ENCODE data around the gene DHX58. TPM values are rescaled to one million over a fixed set of nuclear protein-coding genes. Genes with fewer than 3 reads are reported as not detected.

DHX58 gene
- total RNA-seq: 10 to 100 TPM; 41.8 to 43.3 TPM
- polyA plus RNA-seq: 10 to 100 TPM; 11.9 to 19.3 TPM

DNA sequence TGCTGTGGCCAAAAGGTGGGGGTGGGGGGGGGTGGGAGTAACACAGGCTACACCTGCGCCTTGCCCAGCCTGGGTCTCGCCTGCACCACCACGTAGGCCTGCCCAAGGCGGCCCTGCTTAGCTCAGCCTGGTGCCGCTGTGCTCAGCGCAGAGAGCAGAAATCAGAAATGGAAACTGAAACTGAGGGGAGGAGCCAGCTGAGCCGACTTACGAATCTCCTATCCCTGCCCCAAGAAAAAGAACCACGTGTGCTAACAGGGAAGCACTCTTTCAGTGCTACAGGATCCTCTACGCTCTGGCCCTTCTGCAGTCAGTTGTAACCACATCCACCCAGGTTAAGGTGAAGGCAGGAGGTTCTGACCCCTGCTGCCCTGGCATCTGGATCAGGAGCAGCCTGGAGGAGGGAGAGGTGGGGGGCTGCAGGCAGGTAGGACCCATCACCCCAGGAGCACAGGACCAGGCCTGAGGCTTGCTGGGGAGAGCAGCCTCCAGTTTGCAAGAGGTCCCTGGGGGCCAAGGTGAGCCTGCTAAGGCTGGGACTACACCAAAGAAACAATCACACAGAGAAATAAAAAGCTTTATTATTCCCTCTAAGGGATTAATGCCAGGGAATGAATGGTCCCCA lies at the start of gene DHX58:
Gene DHX58, minus strand, starts transcription at position 163 of the 625 bp plus-strand sequence. CDS start 822 bp downstream, outside the sequence.
- DNase-seq: peak; percentile 81 to 87 (median 84)
- CTCF ChIA-PET (ENCODE audit: partially characterized antibody): interaction anchor here (1.0 to 7.9 kb wide), 11 partner anchors 9 to 148 kb away, joined by 3 to 88 read pairs (median 5); partner anchors contain the start of genes CNP, DNAJC7 and NKIRAS2
- Mint-ChIP-seq H3K9me3 (peaks cover 0 to 3% (median 0%) of the 10 kb centered on the region in 8 donors), H3K36me3 (peaks cover 13 to 24% of the 10 kb centered on the region in 2 donors), H3K27ac (peak within 1 kb of the TSS; percentile 92 to 98 (median 98)), H3K27me3 (no peaks in the 10 kb centered on the region), H3K4me3 (peak within 1 kb of the TSS; percentile 87 to 95 (median 92)), H3K4me1 (peaks cover 24 to 64% (median 46%) of the 10 kb centered on the region in 4 donors)
- intact Hi-C loops (cut with micrococcal nuclease): loop anchor here (2.0 kb wide), 1 partner anchor 42 kb away; the partner anchor contains the start of gene RAB5C
- no peaks in the 10 kb centered on the region for H3K9me3 ChIP-seq (ENCODE audit: control insufficient read depth in 1 of 2, low read length in 2 of 2)
- peak within 1 kb of the TSS; percentile 76 to 86 for H3K4me3 ChIP-seq (ENCODE audit: low read length in 2 of 2)
- POLR2A ChIA-PET (ENCODE audit: partially characterized antibody): interaction anchor here (1.0 to 3.2 kb wide), 25 partner anchors 9 to 434 kb away, joined by 3 to 45 read pairs (median 4); partner anchors contain the start of genes ACLY, CNP, DNAJC7 and GHDC
- H3K27ac ChIP-seq (ENCODE audit: low read depth, low read length): peak within 1 kb of the TSS; percentile 88
- H3K36me3 ChIP-seq (ENCODE audit: insufficient read depth, low read length): no peaks in the 10 kb centered on the region
- H3K4me1 ChIP-seq (ENCODE audit: insufficient read depth, low read length): peaks cover 37% of the 10 kb centered on the region
- no peaks in the 10 kb centered on the region for H3K27me3 ChIP-seq (ENCODE audit: insufficient read depth, low read length)

DNA sequence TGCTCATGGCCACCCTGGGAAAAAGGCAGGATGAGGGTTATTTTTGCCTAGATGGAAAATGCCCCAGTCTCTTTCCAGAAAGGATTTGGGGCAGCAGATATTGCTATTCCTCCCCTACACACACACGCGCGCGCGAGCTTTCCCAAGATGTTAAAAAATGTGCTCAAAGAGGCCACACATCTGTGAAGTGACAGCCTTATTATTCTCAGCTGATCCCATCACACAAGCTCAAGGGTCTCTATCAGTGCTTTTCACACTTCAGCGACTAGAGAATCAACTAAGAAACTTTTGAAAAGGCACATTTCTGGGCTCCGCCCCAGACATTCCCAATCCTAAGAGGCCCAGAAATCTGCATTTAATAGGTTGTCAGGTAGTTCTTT lies 48.0 kb upstream of the DHX58 start:
- intact Hi-C loops (cut with micrococcal nuclease): no loop called here
- H3K27ac ChIP-seq (ENCODE audit: low read depth, low read length): no peak overlapping the region
- Mint-ChIP-seq H3K27ac (no peak overlapping the region), H3K9me3 (peaks cover 0 to 9% (median 0%) of the 10 kb centered on the region in 8 donors), H3K4me3 (no peak overlapping the region), H3K36me3 (no peaks in the 10 kb centered on the region), H3K27me3 (no peaks in the 10 kb centered on the region), H3K4me1 (peaks cover 0 to 6% (median 1%) of the 10 kb centered on the region in 4 donors)
- H3K4me3 ChIP-seq (ENCODE audit: low read length in 2 of 2): no peak overlapping the region
- H3K36me3 ChIP-seq (ENCODE audit: insufficient read depth, low read length): no peaks in the 10 kb centered on the region
- H3K27me3 ChIP-seq (ENCODE audit: insufficient read depth, low read length): no peaks in the 10 kb centered on the region
- ChIA-PET POLR2A (ENCODE audit: partially characterized antibody) (no interaction called here), CTCF (ENCODE audit: partially characterized antibody) (no interaction called here)
- no peaks in the 10 kb centered on the region for H3K9me3 ChIP-seq (ENCODE audit: control insufficient read depth in 1 of 2, low read length in 2 of 2)
- peaks cover 3% of the 10 kb centered on the region for H3K4me1 ChIP-seq (ENCODE audit: insufficient read depth, low read length)
- DNase-seq: no peak

DNA sequence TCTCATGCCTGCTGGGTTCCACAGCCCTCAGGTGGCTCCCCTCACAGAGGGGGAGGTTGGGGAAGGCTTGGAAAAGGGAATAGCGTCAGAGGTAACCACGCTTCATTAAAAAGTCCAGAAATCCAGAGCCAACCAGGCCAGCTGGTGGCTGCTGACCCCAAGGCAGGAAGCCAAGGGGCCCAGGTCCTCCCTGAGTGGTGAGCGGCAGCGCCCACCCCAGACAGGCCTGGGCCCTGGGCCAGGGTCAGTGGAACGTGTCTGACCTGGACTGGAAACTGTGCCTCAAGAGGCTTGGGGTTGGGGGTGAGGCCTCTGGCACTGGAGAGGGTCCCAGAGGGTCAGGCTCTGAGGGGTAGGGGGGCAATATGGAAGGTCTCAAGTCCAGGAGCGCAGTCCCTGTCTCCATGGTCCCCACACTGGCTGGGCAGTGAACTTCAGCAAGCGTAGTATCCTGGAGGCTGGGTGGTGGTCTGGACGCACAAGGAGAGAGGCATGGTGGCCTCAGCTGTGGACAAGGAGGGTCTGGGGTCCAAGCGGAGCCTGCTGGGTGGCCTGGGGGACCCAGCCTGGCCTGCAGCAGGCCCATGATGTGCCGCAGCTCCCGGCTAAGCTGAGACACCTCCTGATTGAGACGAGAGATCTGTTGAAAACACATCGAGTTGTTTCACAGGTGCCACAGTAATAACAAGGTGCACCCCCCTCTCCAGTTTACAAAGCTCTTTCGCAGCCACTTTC lies 47.4 kb upstream of the DHX58 start:
- no peak for DNase-seq
- H3K9me3 Mint-ChIP-seq: peaks cover 0 to 9% (median 0%) of the 10 kb centered on the region in 8 donors
- ChIA-PET POLR2A (ENCODE audit: partially characterized antibody) (no interaction called here), CTCF (ENCODE audit: partially characterized antibody) (no interaction called here)
- H3K9me3 ChIP-seq (ENCODE audit: control insufficient read depth in 1 of 2, low read length in 2 of 2): no peaks in the 10 kb centered on the region
- peaks cover 7% of the 10 kb centered on the region for H3K4me1 ChIP-seq (ENCODE audit: insufficient read depth, low read length)
- no peak overlapping the region for H3K4me3 ChIP-seq (ENCODE audit: low read length in 2 of 2)
- no peaks in the 10 kb centered on the region for H3K27me3 ChIP-seq (ENCODE audit: insufficient read depth, low read length)
- intact Hi-C loops (cut with micrococcal nuclease): no loop called here
- no peak overlapping the region for H3K4me3 Mint-ChIP-seq
- no peak overlapping the region for H3K27ac Mint-ChIP-seq
- no peaks in the 10 kb centered on the region for H3K27me3 Mint-ChIP-seq
- H3K4me1 Mint-ChIP-seq: peaks cover under 1 to 9% (median 3%) of the 10 kb centered on the region in 4 donors
- peaks cover 0 to under 1% of the 10 kb centered on the region in 2 donors for H3K36me3 Mint-ChIP-seq
- H3K27ac ChIP-seq (ENCODE audit: low read depth, low read length): no peak overlapping the region
- H3K36me3 ChIP-seq (ENCODE audit: insufficient read depth, low read length): no peaks in the 10 kb centered on the region

DNA sequence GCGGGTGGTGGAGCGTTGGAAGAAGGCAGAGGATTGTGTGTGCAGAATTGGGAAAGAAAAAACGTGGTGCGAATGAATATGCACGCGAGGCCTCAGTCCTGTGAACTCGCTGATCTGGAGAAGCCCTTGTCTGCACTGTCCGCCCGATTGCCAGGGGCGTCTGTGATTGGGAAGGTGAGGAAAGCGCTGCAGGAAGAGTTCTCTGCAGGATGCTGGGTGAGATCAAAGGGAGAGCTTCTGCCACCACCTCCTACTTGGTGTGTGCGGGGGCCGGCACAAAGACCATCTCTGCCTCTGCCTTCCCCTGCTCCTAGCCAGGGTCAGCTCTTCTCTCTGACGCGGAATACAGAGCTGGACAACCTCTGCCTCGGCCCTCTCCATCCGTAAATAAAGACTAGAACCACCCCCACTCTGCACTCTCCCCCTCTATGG lies 43.1 kb upstream of the DHX58 start:
- Histone ChIP-seq H3K4me3 (ENCODE audit: low read length in 2 of 2) (peak overlapping the region in 1 of 2 donors; percentile 41), H3K27me3 (ENCODE audit: insufficient read depth, low read length) (no peaks in the 10 kb centered on the region), H3K9me3 (ENCODE audit: control insufficient read depth in 1 of 2, low read length in 2 of 2) (no peaks in the 10 kb centered on the region), H3K27ac (ENCODE audit: low read depth, low read length) (peak overlapping the region; percentile 96), H3K36me3 (ENCODE audit: insufficient read depth, low read length) (peaks cover 7% of the 10 kb centered on the region), H3K4me1 (ENCODE audit: insufficient read depth, low read length) (peaks cover 41% of the 10 kb centered on the region)
- Mint-ChIP-seq H3K4me1 (peaks cover 24 to 46% (median 35%) of the 10 kb centered on the region in 4 donors), H3K9me3 (peaks cover 0 to 9% (median 0%) of the 10 kb centered on the region in 8 donors), H3K36me3 (peaks cover 4 to 18% of the 10 kb centered on the region in 2 donors), H3K27me3 (no peaks in the 10 kb centered on the region), H3K4me3 (peak overlapping the region; percentile 63 to 96 (median 90)), H3K27ac (peak overlapping the region in 5 of 7 donors; percentile 3 to 95 (median 56))
- intact Hi-C loops (cut with micrococcal nuclease): loop anchor here (1.0 to 2.0 kb wide), 6 partner anchors 26 to 236 kb away; partner anchors contain the start of genes CNP, DHX58, GHDC and KCNH4
- ChIA-PET POLR2A (ENCODE audit: partially characterized antibody) (interaction anchor here (0.7 to 1.8 kb wide), 6 partner anchors 28 to 409 kb away, joined by 3 to 8 read pairs (median 3); partner anchors contain the start of genes CNP and GHDC), CTCF (ENCODE audit: partially characterized antibody) (interaction anchor here (0.6 to 3.1 kb wide), 2 partner anchors 26 to 37 kb away, joined by 3 to 10 read pairs; partner anchors contain the start of gene KCNH4)
- no peak for DNase-seq

DNA sequence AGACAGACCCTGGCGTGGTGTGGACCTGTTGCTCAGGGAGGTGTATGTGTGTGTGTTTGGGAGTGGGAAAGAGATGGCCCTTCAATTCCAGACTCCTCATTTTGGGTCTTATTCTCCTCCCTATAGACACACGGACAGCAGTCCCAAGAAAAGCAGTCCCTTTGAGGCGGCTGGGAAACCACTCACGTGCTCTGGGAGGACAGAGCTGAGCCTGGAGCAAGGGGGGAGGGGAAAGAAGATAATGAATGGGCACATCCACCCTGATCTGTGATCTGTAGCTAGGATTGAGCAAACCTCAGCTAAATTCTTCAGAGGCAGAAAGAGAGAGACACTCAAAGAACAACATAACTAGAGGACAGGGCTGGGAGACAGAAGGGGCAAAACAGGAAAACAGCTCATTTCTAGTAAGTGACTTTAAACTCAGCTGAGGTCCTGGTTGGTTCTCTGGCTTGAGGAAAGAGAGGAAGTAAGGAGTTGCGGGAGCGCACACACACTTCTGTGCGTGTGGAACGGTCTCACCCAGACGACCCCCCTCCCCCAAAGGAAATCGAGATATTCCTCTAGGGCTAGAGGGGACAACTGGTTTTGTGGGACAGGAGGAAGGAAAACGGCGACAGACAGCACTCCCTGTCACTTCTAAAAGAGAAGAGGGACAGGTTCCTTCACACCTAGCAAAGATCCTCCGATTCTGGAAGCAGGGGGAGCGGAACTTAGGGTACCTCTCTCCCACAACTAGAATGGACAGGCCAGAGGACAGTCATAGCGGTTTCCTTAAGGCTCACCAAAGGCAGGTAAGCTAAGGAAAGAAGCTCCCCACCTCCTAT lies 41.6 kb upstream of the DHX58 start:
- peaks cover 42% of the 10 kb centered on the region for H3K4me1 ChIP-seq (ENCODE audit: insufficient read depth, low read length)
- intact Hi-C loops (cut with micrococcal nuclease): loop anchor here (2.0 kb wide), 1 partner anchor 41 kb away; the partner anchor contains the start of gene DHX58
- POLR2A ChIA-PET (ENCODE audit: partially characterized antibody): interaction anchor here (0.6 to 2.0 kb wide), 14 partner anchors 9 to 844 kb away, joined by 3 to 7 read pairs (median 3); partner anchors contain the start of genes DHX58, GHDC, HCRT and KAT2A
- Mint-ChIP-seq H3K27ac (peak overlapping the region; percentile 82 to 98 (median 96)), H3K27me3 (no peaks in the 10 kb centered on the region), H3K36me3 (peaks cover 4 to 20% of the 10 kb centered on the region in 2 donors), H3K9me3 (peaks cover 0 to 8% (median 0%) of the 10 kb centered on the region in 8 donors), H3K4me1 (peaks cover 24 to 49% (median 37%) of the 10 kb centered on the region in 4 donors), H3K4me3 (peak overlapping the region; percentile 89 to 98 (median 94))
- H3K4me3 ChIP-seq (ENCODE audit: low read length in 2 of 2): peak overlapping the region; percentile 86 to 96
- DNase-seq: no peak
- H3K27ac ChIP-seq (ENCODE audit: low read depth, low read length): peak overlapping the region; percentile 96
- no peaks in the 10 kb centered on the region for H3K27me3 ChIP-seq (ENCODE audit: insufficient read depth, low read length)
- H3K9me3 ChIP-seq (ENCODE audit: control insufficient read depth in 1 of 2, low read length in 2 of 2): no peaks in the 10 kb centered on the region
- H3K36me3 ChIP-seq (ENCODE audit: insufficient read depth, low read length): peaks cover 7% of the 10 kb centered on the region
- CTCF ChIA-PET (ENCODE audit: partially characterized antibody): interaction anchor here (0.8 to 1.1 kb wide), 2 partner anchors 134 to 136 kb away, joined by 4 to 5 read pairs; partner anchors contain the start of genes DNAJC7 and NKIRAS2

DNA sequence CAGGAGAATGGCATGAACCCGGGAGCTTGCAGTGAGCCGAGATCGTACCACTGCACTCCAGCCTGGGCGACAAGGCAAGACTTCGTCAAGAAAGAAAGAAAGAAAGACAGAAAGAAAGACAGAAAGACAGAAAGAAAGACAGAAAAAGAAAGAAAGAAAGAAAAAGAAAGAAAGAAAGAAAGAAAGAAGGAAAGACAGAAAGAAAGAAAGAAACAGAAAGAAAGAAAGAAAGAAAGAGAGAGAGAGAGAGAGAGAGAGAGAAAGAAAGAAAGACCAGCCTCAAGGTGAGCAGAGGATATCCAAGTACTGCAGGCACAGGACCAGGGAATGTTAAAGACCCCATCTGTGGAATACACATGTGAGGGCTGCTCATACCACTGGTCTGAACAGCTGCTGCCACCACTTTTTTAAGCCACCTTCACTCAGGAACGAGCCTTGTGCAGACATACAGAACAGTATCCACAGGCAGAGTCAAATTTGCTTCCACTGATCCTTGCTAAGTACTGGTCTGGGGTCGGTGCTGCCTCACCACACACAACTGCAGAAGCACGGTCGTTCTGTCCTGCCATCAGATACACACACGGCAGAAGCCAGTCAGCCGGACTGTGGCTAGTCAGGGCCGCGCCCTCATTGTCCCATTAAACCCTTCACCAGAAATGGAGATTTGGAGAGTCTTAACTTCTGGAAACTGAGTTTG lies 34.5 kb upstream of the DHX58 start:
- H3K27me3 ChIP-seq (ENCODE audit: insufficient read depth, low read length): no peaks in the 10 kb centered on the region
- H3K4me1 ChIP-seq (ENCODE audit: insufficient read depth, low read length): peaks cover 18% of the 10 kb centered on the region
- Mint-ChIP-seq H3K4me3 (no peak overlapping the region), H3K9me3 (peaks cover 0 to 2% (median 0%) of the 10 kb centered on the region in 8 donors), H3K27me3 (no peaks in the 10 kb centered on the region), H3K4me1 (peaks cover 26 to 61% (median 45%) of the 10 kb centered on the region in 4 donors), H3K36me3 (peaks cover 16 to 50% of the 10 kb centered on the region in 2 donors), H3K27ac (peak overlapping the region in 3 of 7 donors; percentile 60 to 76 (median 62))
- CTCF ChIA-PET (ENCODE audit: partially characterized antibody): interaction anchor here (0.6 kb wide), 1 partner anchor 83 kb away, joined by 3 read pairs; no protein-coding TSS in a partner anchor
- H3K4me3 ChIP-seq (ENCODE audit: low read length in 2 of 2): no peak overlapping the region
- no peaks in the 10 kb centered on the region for H3K9me3 ChIP-seq (ENCODE audit: control insufficient read depth in 1 of 2, low read length in 2 of 2)
- intact Hi-C loops (cut with micrococcal nuclease): no loop called here
- POLR2A ChIA-PET (ENCODE audit: partially characterized antibody): no interaction called here
- DNase-seq: no peak
- H3K36me3 ChIP-seq (ENCODE audit: insufficient read depth, low read length): peaks cover 20% of the 10 kb centered on the region
- H3K27ac ChIP-seq (ENCODE audit: low read depth, low read length): no peak overlapping the region
